Renal cortex interstitium (tissue), 15 donors: ENCODE data around the gene SLC27A4. TPM values are rescaled to one million over a fixed set of nuclear protein-coding genes. Genes with fewer than 3 reads are reported as not detected.

Experiments used
- DNase-seq, 11 donors: peaks; one replicate each; pipeline ENCODE4 v3.0.0-alpha.2; 2013; ENCODE audit warnings: low read depth in 9 of 11, low spot score in 4 of 11; ENCODE audit errors: extremely low read depth in 1 of 11
- long read RNA-seq, 16 experiments: transcript quantifications; one replicate each; lab custom pipeline, GENCODE V29; 2026
- polyA plus RNA-seq, 3 donors: library from polyadenylated mRNA; unstranded; fragments of 120-200 nt; gene quantifications; one replicate each; pipeline ENCODE4 v1.2.1, GENCODE V29; 2013; ENCODE audit not compliant: insufficient read length in 3 of 3

Gene SLC27A4
- polyA plus RNA-seq = 10 to 100 TPM; 15.3 to 22.7 (median 21.7) TPM
- long read RNA-seq, donor 1 = 0 reads
- long read RNA-seq, donor 2 = 0 reads
- long read RNA-seq, donor 3, partial matches to known transcripts = 0 of 1 reads
- long read RNA-seq, donor 3, other reads (novel, unspliced or antisense) = 0 of 1 reads
- long read RNA-seq, donor 4, transcript SLC27A4-201 (13 exons, 3,028 nt) = major isoform, 5 of 5 reads
- long read RNA-seq, donor 4, partial matches to known transcripts = 0 of 5 reads
- long read RNA-seq, donor 4, other reads (novel, unspliced or antisense) = 0 of 5 reads
- long read RNA-seq, donor 5 = 0 reads
- long read RNA-seq, donor 6, partial matches to known transcripts = 0 of 1 reads
- long read RNA-seq, donor 6, other reads (novel, unspliced or antisense) = 0 of 1 reads
- long read RNA-seq, donor 7, partial matches to known transcripts = 0 of 2 reads
- long read RNA-seq, donor 7, other reads (novel, unspliced or antisense) = 0 of 2 reads
- long read RNA-seq, donor 8, partial matches to known transcripts = 0 of 3 reads
- long read RNA-seq, donor 8, other reads (novel, unspliced or antisense) = 0 of 3 reads
- long read RNA-seq, donor 9, transcript SLC27A4-201 (13 exons, 3,028 nt) = major isoform, 5 of 5 reads
- long read RNA-seq, donor 9, partial matches to known transcripts = 0 of 5 reads
- long read RNA-seq, donor 9, other reads (novel, unspliced or antisense) = 0 of 5 reads
- long read RNA-seq, donor 10, partial matches to known transcripts = 0 of 1 reads
- long read RNA-seq, donor 10, other reads (novel, unspliced or antisense) = 0 of 1 reads
- long read RNA-seq, donor 11, partial matches to known transcripts = 0 of 4 reads
- long read RNA-seq, donor 11, other reads (novel, unspliced or antisense) = 0 of 4 reads
- long read RNA-seq, donor 12, partial matches to known transcripts = 0 of 1 reads
- long read RNA-seq, donor 12, other reads (novel, unspliced or antisense) = 0 of 1 reads
- long read RNA-seq, donor 13 = 0 reads
- long read RNA-seq, donor 14, partial matches to known transcripts = 0 of 1 reads
- long read RNA-seq, donor 14, other reads (novel, unspliced or antisense) = 0 of 1 reads
- long read RNA-seq, donor 15, partial matches to known transcripts = 0 of 2 reads
- long read RNA-seq, donor 15, other reads (novel, unspliced or antisense) = 0 of 2 reads
- long read RNA-seq, donor 16, transcript SLC27A4-201 (13 exons, 3,028 nt) = major isoform, 8 of 13 reads
- long read RNA-seq, donor 16, partial matches to known transcripts = 5 of 13 reads
- long read RNA-seq, donor 16, other reads (novel, unspliced or antisense) = 0 of 13 reads

DNA sequence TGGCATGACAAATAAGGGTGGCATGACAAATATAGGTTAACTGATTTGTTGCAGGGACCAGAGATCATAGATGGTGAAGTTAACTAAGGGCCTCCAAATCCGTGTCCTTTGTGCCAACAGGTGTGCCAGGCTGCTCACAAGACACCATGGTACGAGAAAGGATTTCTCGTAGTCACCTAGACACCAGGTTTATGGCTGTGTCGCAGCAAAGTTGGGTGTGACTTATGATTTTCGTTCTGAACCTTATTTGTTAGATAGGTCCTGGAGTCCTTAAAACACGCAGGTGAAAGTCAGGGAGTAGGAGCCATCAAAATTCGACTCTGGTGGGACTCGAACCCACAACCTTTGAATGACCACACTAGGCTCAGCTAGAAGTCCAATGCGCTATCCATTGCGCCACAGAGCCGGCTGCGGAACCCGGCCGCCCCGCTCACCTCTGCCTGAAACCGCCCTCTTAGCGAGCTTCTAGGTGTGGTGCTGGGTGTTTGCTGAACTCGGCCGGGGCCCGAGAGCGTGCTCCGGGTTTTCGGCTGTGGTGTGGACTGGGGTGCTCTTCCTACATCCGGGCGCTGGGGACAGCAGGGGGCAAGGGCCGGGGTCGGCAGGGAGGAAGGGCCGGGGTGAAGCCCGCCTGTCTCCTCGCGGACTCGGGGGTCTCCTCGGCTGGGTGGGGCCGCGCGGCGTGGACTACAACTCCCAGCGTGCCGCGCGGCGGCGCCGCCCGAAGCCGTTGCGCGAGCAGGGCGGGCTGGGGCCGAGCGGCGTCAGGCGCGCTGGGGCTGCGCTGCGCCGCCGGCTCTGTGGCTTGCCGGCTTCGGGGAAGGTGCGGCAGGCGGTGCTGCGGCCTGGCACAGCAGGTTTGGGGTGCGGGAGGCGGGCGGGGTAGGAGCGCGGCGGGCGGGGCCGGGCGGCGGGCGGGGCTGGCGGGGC lies at the start of gene SLC27A4:
Gene SLC27A4 (plus strand): TSS at position 767 of the 930 bp plus-strand sequence. CDS start 2,606 bp downstream, outside the sequence.
- DNase-seq = peak in 8 of 11 donors; percentile 39 to 71 (median 61)

DNA sequence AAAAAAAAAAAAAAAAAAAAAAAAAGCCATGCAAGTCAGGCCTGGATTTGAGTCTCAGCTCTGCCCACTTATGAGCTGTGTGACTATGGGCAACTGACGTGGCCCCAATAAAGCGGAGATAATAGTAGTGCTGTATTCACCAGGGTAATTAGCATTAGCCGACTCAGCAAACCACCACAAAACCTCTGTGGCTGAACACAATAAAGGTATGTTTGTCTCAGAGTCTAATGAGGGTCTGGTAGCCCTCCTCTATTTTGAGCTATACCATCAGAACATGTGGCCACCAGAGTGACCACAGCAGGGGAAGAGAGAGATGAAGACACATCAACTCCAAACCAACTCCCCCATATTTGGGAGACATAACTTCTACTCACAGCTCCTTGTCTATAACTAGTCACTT lies 48.3 kb upstream of the SLC27A4 start:
- DNase-seq = no peak

DNA sequence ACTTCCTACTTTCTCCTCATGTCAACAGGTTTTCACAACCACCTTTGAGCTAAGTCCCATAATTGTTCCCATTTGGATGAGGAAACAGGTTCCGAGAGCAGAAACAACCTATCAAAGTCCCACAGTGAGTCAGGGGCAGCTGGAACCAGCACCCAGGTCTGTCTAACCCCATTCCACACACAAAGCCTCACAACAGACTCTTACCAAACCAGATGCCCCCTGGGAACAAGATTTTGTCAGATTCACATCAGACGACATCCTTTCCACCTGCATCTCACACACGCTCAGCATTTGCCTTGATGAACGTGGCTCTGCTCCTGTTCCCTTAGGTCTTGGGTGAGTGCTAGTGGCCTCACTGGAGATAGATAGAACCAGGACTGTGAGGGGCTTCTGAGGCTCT lies 47.2 kb upstream of the SLC27A4 start:
- no peak for DNase-seq

DNA sequence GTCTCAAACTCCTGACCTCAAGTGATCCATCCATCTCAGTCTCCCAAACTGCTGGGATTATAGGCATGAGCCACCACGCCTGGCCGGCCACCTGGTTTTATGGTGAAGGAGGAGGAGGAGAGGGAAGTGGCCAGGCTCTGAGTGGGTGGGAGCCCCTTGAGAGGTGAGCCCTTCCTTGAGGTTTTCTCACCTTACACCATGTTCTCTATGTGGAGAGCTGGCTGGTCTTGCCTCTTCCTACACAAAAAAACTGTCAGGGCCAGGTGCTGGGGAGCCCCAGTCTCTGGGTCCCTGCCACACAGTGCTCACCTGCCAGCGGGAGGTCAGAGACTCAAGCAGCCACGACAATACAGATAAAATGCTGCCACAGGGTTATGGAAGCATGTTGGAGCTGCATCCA lies 46.2 kb upstream of the SLC27A4 start:
- no peak for DNase-seq

DNA sequence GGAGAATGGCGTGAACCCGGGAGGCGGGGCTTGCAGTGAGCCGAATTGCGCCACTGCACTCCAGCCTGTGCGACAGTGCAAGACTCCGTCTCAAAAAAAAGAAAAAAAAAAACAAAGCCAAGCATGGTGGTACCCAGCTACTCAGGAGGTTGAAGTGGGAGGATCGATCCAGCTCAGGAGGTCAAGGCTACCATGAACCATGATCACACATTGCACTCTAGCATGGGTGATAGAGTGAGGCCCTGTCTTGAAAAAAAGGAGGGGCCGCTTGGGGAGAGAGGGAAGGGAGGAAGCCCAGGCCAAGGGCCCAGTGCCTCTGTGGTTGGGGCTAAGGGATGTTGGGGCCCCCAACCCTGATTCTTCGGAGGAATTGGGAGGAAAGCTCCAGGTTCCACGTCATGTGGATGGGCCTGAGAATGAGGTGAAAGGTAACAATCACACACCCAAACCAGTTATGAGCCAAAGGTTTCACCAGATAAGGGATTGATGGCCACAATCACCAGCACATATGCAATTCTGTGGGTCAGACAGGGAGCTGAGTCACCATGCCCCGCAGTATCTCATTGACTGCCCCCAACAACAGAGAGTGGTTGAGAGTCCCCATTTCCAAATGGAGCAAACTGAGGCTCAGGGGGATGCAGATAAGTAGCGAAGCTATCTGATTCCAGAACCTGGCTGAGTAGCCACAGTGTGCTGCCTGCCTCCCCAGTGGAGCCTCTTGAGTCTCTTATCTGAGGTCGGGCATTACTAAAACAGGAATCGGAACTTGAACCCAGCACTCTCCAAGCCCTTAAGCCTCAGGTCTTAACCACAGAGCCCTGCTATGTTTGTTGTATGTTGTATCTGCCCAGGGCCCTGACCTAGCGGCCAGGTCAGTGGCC lies 43.7 kb upstream of the SLC27A4 start:
- DNase-seq = no peak

DNA sequence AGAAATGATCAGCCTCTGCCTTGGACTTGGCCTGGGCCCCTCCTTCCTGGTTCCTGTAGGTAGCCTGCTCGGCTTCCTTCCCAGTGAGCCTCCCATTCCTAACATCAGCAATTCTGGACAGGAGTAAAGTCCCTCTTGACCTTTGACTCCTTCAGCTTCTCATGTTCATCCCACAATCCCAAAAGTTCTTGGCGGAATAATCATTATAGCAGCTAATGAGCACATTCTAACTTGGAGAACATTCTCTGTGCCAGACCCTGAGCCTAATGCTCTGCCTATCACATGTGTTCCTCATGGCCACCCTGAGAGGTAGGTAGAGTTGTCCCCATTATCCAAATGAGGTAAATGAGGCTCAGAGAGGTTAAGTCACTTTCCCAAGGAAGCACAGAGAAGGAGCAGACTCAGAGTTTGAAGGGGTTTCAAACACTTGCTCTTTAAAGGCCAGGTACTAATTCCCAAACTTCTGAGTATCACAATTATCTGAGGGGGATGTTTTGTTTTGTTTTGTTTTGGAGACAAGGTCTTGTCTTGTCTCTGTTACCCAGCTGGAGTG lies 43.0 kb upstream of the SLC27A4 start:
- DNase-seq = no peak

DNA sequence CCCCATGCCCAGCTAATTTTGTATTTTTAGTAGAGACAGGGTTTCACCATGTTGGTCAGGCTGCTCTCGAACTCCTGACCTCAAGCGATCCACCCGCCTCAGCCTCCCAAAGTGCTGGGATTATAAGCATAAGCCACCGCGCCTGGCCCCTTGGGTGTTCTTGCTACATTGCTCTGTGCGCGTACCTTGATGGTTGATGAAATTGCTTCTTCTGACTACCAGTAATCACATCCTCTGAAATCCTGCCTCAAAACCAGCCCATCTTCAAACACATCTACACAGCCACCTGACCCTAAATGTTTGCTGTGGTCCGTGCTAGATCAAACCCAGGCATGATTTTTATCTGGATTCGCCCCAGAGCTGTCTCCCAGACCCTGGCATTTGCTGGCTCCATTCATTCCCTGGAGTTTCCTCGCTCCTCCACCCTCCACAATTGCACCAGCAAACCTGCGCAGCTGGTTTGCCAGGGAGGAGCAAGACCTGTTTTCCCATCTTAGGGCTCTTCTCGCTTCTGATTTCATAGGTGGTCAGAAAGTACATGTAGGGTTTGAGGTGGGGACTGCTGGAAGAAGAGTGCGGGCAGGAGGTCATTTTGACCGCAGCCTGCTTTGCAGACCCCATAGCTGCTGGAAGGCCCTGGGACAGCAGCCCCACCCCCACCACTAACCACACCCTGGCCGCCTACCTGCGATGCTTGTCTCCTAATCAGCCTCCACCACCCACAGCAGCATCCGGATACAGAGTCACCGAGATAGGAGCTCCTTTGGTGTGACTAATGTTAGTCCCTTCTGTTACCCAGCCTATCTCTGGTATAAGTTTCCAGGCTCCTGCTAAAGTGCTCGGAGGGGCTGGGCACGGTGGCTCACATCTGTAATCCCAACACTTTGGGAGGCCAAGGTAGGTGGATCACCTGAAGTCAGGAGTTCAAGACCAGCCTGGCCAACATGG lies 41.5 kb upstream of the SLC27A4 start:
- DNase-seq = no peak

DNA sequence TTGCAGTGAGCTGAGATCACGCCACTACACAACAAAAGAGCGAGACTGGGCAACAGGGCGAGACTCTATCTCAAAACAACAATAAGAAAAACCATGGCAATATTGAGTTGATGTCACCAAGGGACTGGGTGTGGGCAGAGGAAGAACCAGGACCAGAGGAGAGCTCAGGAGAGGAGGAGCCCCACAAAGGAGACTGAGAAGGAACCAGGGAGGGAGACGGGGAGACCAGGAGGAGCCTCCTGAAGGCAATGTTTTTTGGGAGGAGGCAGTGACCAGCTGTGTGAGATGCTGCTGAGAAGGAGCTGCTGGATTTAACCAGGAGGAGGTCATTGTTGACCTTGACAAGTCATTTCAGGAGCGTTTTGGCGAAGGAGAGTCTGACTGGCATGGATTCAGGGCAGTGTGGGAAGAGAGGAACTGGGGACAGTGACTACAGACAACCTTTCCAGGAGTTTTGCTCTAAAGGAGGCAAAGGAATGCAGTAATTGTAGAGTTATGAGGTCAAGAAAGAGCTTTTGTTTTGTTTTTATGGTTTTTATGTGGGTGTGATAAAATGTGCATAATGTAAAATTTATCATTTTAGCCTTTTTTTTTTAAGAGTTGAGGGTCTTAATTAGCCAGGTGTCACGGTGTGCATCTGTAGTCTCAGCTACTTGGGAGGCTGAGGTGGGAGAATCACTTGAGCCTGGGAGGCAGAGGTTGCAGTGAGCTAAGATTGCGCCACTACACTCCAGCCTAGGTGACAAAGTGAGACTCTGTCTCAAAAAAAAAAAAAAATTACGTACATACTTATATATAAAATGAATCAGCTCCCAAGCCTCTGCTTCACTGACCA lies 36.0 kb upstream of the SLC27A4 start:
- no peak for DNase-seq

DNA sequence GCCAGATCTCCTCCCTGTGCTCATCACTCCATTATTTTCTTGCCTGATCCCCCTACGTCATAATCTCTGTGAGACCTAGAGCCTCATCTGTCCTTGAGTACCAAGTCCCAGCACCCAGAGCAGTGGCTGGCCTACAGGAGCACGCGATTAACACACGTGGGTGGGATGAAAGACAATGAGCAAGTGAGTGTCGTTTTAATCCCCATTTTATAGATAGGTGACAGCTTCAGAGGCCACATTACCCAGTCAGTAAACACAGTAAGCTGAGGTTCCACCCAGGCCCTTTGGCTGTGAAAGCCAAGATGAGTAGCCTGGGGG lies 35.4 kb upstream of the SLC27A4 start:
- DNase-seq = no peak

DNA sequence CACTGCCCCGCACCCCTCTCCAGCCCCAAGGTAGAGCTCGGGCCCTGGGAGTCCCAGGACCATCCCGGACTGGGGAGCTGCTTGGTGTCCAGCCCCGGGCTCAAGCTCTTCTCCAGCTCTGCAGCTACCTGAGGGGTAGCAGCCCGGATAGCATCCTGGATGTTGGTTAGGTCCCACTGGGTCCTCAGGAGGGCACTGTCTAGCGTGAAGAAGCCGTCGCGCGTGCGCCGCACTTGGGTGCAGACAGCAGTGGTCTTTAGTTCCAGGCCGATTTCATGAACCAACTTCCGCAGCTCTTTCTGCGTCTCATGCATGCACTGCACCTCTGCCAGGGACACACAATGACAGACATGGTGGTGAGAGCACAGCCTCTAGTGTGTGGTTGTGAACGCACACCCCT lies 30.8 kb upstream of the SLC27A4 start:
- DNase-seq = no peak

DNA sequence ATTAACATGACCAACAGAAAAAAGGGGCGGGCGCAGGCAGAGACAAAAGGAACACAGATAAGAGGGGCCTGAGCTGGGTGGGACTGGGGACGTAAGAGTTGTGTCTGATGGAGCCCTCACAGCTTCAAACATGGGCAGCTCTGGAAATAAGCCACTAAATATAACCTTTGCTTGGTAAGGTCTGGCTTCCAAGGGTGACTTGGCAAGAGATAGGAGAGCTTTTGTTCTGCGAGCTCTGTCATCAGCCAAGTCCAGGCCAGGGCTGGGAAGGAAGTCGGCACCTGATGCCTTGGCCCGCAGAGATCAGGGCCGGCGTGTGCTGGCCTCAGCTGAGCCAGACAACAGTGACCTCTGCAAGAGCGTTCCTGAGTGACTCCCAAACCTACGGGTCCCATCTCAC lies 29.9 kb upstream of the SLC27A4 start:
- DNase-seq = no peak

DNA sequence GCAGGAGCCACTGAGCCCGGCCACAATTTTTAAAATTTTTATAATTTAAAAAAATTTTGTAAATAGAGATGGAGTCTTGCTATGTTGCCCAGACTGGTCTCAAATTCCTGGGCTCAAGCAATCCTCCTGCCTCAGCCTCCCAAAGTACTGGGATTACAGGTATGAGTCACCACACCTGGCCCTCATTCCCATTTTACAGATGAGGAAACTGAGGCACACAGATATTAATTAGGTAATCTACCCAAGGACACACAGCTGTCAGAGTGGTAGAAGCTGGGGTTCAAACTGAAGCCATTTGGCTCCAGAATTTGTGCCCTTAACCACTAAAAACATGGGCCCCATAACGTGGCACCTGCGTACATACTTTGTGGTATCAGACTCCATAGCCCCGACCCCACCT lies 25.6 kb upstream of the SLC27A4 start:
- no peak for DNase-seq

DNA sequence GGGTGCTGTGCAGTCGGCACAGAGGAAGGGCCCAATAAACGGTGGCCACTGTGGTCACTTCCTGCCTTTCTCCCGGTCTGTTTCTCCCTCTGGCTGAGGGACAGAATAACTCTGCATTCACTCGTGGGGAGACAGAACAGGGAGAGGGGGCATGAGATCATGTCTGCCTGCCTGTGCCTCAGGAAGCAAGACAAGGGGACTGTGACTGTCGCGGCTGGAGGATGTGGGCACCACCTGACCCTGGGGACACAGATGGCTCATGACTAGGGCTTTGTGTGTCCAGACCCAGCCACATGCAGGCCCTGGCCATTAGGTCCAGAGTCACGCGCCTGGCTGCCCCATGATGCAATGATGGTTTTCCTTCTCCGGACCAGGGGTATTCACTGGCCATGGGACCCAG lies 23.9 kb upstream of the SLC27A4 start:
- DNase-seq = no peak

DNA sequence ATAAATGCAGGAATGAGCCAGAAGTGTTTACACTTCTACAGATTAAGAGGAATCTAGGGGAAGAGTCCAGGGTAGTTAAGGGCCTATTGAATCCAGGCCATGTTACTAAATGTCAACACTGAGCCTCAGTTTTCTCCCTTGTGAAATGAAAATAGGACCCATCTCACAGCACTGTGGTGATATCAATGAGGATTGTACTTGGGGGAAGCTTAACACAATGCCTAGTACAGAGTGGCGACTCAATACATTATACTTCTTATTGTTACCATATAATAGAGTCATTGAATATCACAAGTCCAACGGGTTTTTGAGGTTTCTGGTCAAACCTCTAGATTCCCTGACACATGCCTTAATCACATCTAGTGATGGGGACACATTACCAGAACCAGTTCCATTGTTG lies 22.7 kb upstream of the SLC27A4 start:
- no peak for DNase-seq

DNA sequence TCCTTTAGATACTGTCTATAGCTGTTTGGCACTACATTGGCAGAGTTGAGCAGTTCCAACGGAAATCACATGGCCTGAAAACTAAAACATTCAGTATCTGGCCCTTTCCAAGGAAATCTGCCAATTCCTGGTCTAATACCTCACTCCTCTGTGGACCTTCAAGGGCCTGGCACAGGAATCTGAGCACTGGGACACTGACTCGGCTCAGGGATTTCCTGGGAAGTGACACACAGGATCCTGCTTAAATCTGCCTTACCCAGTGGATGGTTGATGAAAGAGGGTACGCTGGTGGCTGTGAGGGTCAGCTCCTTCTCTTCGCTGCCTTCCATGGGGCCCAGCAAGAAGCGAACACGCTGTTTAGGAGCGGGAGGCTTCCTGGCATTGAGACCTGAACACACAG lies 19.0 kb upstream of the SLC27A4 start:
- no peak for DNase-seq
